GM06990 (cell line): ENCODE results near the gene RMC1.
"Not testable (repeated sequence)": the region's sequence is repeated elsewhere in the genome, so short reads cannot be mapped to it uniquely, and the experiment has no call there.

Experiments used
- DNase-seq: peaks from one replicate; pipeline ENCODE4 v3.0.0-alpha.2; 2011; ENCODE audit not compliant: insufficient read length; ENCODE audit errors: extremely low read depth
- H3K27me3 ChIP-seq: replicated peaks from 2 replicates; pipeline ENCODE4 v1.6.0; 2011; ENCODE audit warnings: low read length; ENCODE audit not compliant: control insufficient read depth, insufficient read depth
- H3K36me3 ChIP-seq: 2 replicates; pipeline ENCODE4 v1.5.1; 2011; ENCODE audit warnings: low read length; ENCODE audit not compliant: control insufficient read depth, insufficient read depth
- H3K4me3 ChIP-seq: replicated peaks from 2 replicates; pipeline ENCODE4 v1.5.1; 2011; ENCODE audit warnings: low read depth, mild to moderate bottlenecking, control low read depth, low read length
- CTCF ChIP-seq: IDR thresholded peaks from 2 replicates; pipeline ENCODE4 v1.5.1; 2011; ENCODE audit warnings: low read length, control low read depth, mild to moderate bottlenecking, inconsistent platforms; ENCODE audit not compliant: insufficient read depth, poor library complexity, severe bottlenecking

The RMC1 gene

GRCh38 chr18:23501626-23502025, 1.7 kb upstream of the RMC1 start:
- Histone ChIP-seq H3K36me3 (peaks cover 2% of the 10 kb centered on the region; the same call in 1 of the 2 replicates), H3K27me3 (no peaks in the 10 kb centered on the region), H3K4me3 (no peak overlapping the region)
- no peak for DNase-seq
- TF ChIP-seq CTCF, result no peak

- Histone ChIP-seq H3K36me3 (peaks cover 2% of the 10 kb centered on the region; the same call in 1 of the 2 replicates), H3K27me3 (no peaks in the 10 kb centered on the region), H3K4me3 (peak overlapping the region; percentile 84)
- TF ChIP-seq CTCF, result no peak
- no peak for DNase-seq
Measured at GRCh38 chr18:23502516-23503037, 734 bp upstream of the RMC1 start.

GRCh38 chr18:23503963-23504344, 643 bp downstream of the RMC1 start:
- peaks cover 10% of the 10 kb centered on the region for H3K36me3 ChIP-seq
- peak overlapping the region; percentile 76 for H3K4me3 ChIP-seq
- no peak for TF ChIP-seq CTCF
- DNase-seq, result no peak
- H3K27me3 ChIP-seq, result no peaks in the 10 kb centered on the region

- peak; percentile 46 for DNase-seq
- H3K27me3 ChIP-seq, result no peaks in the 10 kb centered on the region
- no peak for TF ChIP-seq CTCF
- H3K36me3 ChIP-seq, result peaks cover 10% of the 10 kb centered on the region
- H3K4me3 ChIP-seq, result peak overlapping the region; percentile 76
Measured at GRCh38 chr18:23504720-23505119, 1.4 kb downstream of the RMC1 start.

- Histone ChIP-seq H3K27me3 (no peaks in the 10 kb centered on the region), H3K4me3 (no peak overlapping the region), H3K36me3 (peaks cover 12% of the 10 kb centered on the region)
- TF ChIP-seq CTCF, result no peak
- no peak for DNase-seq
Measured at GRCh38 chr18:23506393-23506792, 3.1 kb downstream of the RMC1 start.

GRCh38 chr18:23510923-23511322, 7.6 kb downstream of the RMC1 start:
- not testable (repeated sequence) for H3K27me3 ChIP-seq, DNase-seq, H3K4me3 ChIP-seq
- H3K36me3 ChIP-seq, result peaks cover 16% of the 10 kb centered on the region

- DNase-seq, result not testable (repeated sequence)
Measured at GRCh38 chr18:23512216-23512615, 8.9 kb downstream of the RMC1 start.

More at GRCh38 chr18:23512216-23512615, 8.9 kb downstream of the RMC1 start:
- H3K4me3 ChIP-seq, H3K27me3 ChIP-seq: not testable (repeated sequence)
- peaks cover 16% of the 10 kb centered on the region for H3K36me3 ChIP-seq
